Fibroblast of villous mesenchyme (primary cell): Measurements from ENCODE around the gene OIT3. TPM values are rescaled to one million over a fixed set of nuclear protein-coding genes. Genes with fewer than 3 reads are reported as not detected.

Experiments used
- DNase-seq: peaks from one replicate; pipeline ENCODE4 v3.0.0-alpha.2; 2010; ENCODE audit warnings: low read depth
- H3K4me3 ChIP-seq: 2 replicates; pipeline ENCODE4 v1.5.1; 2011; ENCODE audit warnings: low read depth, mild to moderate bottlenecking, low read length
- CTCF ChIP-seq: IDR thresholded peaks from 2 replicates; pipeline ENCODE4 v1.5.1; 2012; ENCODE audit warnings: low read depth, mild to moderate bottlenecking, low read length; ENCODE audit not compliant: insufficient read depth
- total RNA-seq: library from RNA; depleted of rRNA; stranded (reverse); fragments of >200 nt; gene quantifications from 2 replicates; pipeline ENCODE4 v1.2.3, GENCODE V29; 2012

OIT3 gene
- total RNA-seq, 1 donor: under 0.01 TPM

DNA sequence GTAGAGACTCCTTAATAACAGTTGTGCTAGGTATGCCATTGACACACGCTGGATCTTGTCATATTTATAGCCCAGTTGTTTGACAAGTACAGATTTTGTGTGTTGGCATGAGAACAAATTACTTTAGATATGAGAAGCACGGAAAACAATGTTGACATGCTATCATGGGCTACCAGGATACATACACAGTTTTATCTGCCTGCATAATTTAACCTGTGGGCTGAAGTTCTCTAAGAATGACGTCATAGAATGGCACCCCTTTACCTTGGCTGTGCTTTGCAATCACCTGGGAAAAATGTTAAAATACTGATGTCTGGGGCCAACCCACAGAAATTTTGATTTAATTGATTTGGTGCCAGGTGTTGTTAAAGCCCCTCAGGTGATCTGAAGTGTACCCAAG lies 58.2 kb downstream of the OIT3 start:
- no peak for DNase-seq
- TF ChIP-seq CTCF: no peak

GRCh38 chr10:72952189-72952588 lies 58.6 kb downstream of the OIT3 start:
- H3K4me3 ChIP-seq: no peak overlapping the region
- DNase-seq: no peak
- no peak for TF ChIP-seq CTCF

More for the DNA sequence above, 58.2 kb downstream of the OIT3 start:
- no peak overlapping the region for H3K4me3 ChIP-seq

GRCh38 chr10:72952642-72953158 lies 59.2 kb downstream of the OIT3 start:
- H3K4me3 ChIP-seq: no peak overlapping the region
- DNase-seq: no peak
- no peak for TF ChIP-seq CTCF

GRCh38 chr10:72953687-72954086 lies 60.1 kb downstream of the OIT3 start:
- H3K4me3 ChIP-seq: no peak overlapping the region
- no peak for TF ChIP-seq CTCF
- no peak for DNase-seq

GRCh38 chr10:72954230-72954595 lies 60.7 kb downstream of the OIT3 start:
- no peak overlapping the region for H3K4me3 ChIP-seq
- no peak for DNase-seq
- no peak for TF ChIP-seq CTCF

GRCh38 chr10:72954596-72955554 lies 61.3 kb downstream of the OIT3 start, which contains the start of gene PLA2G12B:
TSS of gene PLA2G12B (minus strand) at chr10:72954806. CDS start at chr10:72954685, 121 bp downstream.
- no peak within 1 kb of the TSS for H3K4me3 ChIP-seq
- DNase-seq: peak; percentile 2
- TF ChIP-seq CTCF: no peak
